ENCODE data around the gene PIK3C2B.

DNA sequence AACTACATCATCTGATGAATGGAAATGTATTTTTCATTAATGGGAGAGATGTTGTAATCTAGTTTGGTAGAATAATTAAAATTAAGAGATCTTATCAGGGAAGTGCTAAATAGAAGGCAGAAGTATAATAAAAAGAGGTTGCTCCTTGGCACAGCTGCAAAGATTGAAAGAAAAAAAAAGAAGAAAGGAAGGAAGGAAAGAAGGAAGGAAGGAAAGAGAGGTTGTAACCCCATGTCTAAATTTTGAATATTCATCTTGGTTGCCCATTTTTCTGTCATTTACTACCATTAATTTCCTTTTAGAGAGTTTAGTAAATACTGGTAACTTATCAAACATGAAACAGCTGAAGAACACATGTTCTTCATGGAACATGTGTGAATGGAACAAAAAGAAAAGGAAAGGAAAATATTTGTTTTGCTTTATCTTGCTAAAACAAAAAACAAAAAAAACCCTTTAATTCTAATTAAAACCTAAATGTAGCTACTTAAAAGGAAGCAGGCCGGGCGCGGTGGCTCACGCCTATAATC is 11.1 kb upstream of the PIK3C2B start:
- TF ChIP-seq, protein P1, sequence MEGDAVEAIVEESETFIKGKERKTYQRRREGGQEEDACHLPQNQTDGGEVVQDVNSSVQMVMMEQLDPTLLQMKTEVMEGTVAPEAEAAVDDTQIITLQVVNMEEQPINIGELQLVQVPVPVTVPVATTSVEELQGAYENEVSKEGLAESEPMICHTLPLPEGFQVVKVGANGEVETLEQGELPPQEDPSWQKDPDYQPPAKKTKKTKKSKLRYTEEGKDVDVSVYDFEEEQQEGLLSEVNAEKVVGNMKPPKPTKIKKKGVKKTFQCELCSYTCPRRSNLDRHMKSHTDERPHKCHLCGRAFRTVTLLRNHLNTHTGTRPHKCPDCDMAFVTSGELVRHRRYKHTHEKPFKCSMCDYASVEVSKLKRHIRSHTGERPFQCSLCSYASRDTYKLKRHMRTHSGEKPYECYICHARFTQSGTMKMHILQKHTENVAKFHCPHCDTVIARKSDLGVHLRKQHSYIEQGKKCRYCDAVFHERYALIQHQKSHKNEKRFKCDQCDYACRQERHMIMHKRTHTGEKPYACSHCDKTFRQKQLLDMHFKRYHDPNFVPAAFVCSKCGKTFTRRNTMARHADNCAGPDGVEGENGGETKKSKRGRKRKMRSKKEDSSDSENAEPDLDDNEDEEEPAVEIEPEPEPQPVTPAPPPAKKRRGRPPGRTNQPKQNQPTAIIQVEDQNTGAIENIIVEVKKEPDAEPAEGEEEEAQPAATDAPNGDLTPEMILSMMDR (IDR thresholded peaks at IDR 0.05): no peak
- TF ChIP-seq POLR2A (IDR thresholded peaks at IDR 0.05): no peak
